H1 (cell line): ENCODE measurements around the gene PPIL4. TPM values are rescaled to one million over a fixed set of nuclear protein-coding genes. Genes with fewer than 3 reads are reported as not detected.

Experiments used
- CTCF ChIA-PET: fragments of 300-600 bp; sonication (Branson Sonifier 250); formaldehyde crosslinking; loops from one replicate; lab custom pipeline; 2021; ENCODE audit not compliant: partially characterized antibody; lab: Charles Lee
- POLR2A ChIA-PET: fragments of 300-600 bp; sonication (Branson Sonifier 250); formaldehyde crosslinking; loops from one replicate; lab custom pipeline; 2021; ENCODE audit warnings: inconsistent platforms; ENCODE audit not compliant: partially characterized antibody; lab: Charles Lee
- DNase-seq, 2 experiments: peaks; one replicate each; pipeline versions ENCODE4 v3.0.0 to v3.0.0-alpha.2; 2010 to 2022; ENCODE audit warnings: low spot score in 2 of 2, low read depth in 1 of 2, mixed read lengths in 1 of 2
- FAIRE-seq: peaks from 2 replicates; lab custom pipeline; 2011; peaks lifted over from hg19 to GRCh38; lab: Jason Lieb, UNC
- H2AFZ ChIP-seq: 2 replicates; pipeline ENCODE4 v1.8.1; 2012; ENCODE audit warnings: low read length, inconsistent platforms
- H2AK5ac ChIP-seq: 2 replicates; pipeline ENCODE4 v1.6.1; 2013; ENCODE audit warnings: low read depth, low read length
- H2BK120ac ChIP-seq: replicated peaks from 2 replicates; pipeline ENCODE3; 2013; ENCODE audit warnings: low read depth, low read length, inconsistent platforms
- H2BK12ac ChIP-seq: 2 replicates; pipeline ENCODE4 v1.6.1; 2013; ENCODE audit warnings: low read depth, low read length
- H2BK15ac ChIP-seq: 2 replicates; pipeline ENCODE4 v1.6.1; 2013; ENCODE audit warnings: low read length
- H2BK20ac ChIP-seq: 2 replicates; pipeline ENCODE4 v1.6.1; 2013; ENCODE audit warnings: low read length
- H2BK5ac ChIP-seq: 2 replicates; pipeline ENCODE4 v1.6.1; 2013; ENCODE audit warnings: low read depth, low read length
- H3K14ac ChIP-seq: 2 replicates; pipeline ENCODE4 v1.6.1; 2013; ENCODE audit warnings: inconsistent platforms; ENCODE audit not compliant: insufficient read length
- H3K18ac ChIP-seq: 2 replicates; pipeline ENCODE4 v1.6.1; 2013; ENCODE audit warnings: low read length; ENCODE audit errors: extremely low read depth
- H3K23ac ChIP-seq: 2 replicates; pipeline ENCODE4 v1.6.1; 2013; ENCODE audit warnings: inconsistent platforms; ENCODE audit not compliant: insufficient read length
- H3K23me2 ChIP-seq: 2 replicates; pipeline ENCODE4 v1.6.1; 2013; ENCODE audit warnings: low read depth, low read length
- H3K27ac ChIP-seq: 2 replicates; pipeline ENCODE4 v1.6.1; 2011; ENCODE audit warnings: low read depth, low read length, inconsistent platforms
- H3K27me3 ChIP-seq, 4 experiments: replicated peaks in 1 of 4; 1 replicate in 1 of 4; 2 replicates in 3 of 4; pipeline versions ENCODE4 v1.6.1 to v1.8.1; 2011 to 2013; ENCODE audit warnings: low read length in 3 of 4, mild to moderate bottlenecking in 3 of 4, inconsistent platforms in 2 of 4, mixed read lengths in 2 of 4, moderate library complexity in 1 of 4; ENCODE audit not compliant: control insufficient read depth in 3 of 4, insufficient read depth in 3 of 4; ENCODE audit errors: extremely low read depth in 1 of 4
- H3K36me3 ChIP-seq, 4 experiments: 2 replicates each; pipeline versions ENCODE4 v1.6.1 to v1.8.1; 2011 to 2013; ENCODE audit warnings: mild to moderate bottlenecking in 4 of 4, low read length in 3 of 4, moderate library complexity in 2 of 4, control low read depth in 1 of 4, inconsistent platforms in 1 of 4; ENCODE audit not compliant: insufficient read depth in 4 of 4, control insufficient read depth in 2 of 4
- H3K4ac ChIP-seq: replicated peaks from 2 replicates; pipeline ENCODE3; 2013; ENCODE audit warnings: low read length, low read depth, mixed read lengths, inconsistent platforms; ENCODE audit not compliant: insufficient read length
- H3K4me1 ChIP-seq, 4 experiments: replicated peaks in 1 of 4; 1 replicate in 1 of 4; 2 replicates in 3 of 4; pipeline versions ENCODE4 v1.6.1 to v1.8.1; 2011 to 2013; ENCODE audit warnings: low read length in 3 of 4, inconsistent platforms in 2 of 4, mixed read lengths in 1 of 4; ENCODE audit not compliant: insufficient read depth in 4 of 4, control insufficient read depth in 3 of 4
- H3K4me2 ChIP-seq, 2 experiments: 2 replicates each; pipeline versions ENCODE4 v1.6.1 to v1.8.1; 2011 to 2013; ENCODE audit warnings: low read depth in 2 of 2, low read length in 2 of 2, control low read depth in 1 of 2, inconsistent platforms in 1 of 2, mild to moderate bottlenecking in 1 of 2; ENCODE audit not compliant: insufficient read depth in 1 of 2
- H3K4me3 ChIP-seq, 4 experiments: fragments of 200-600, 300-600 bp in 1 of 4; sonication (generic), shearing (Covaris generic), sonication (Bioruptor Twin) in 1 of 4; 2 replicates each; pipeline versions ENCODE4 v1.5.1 to v1.8.1; 2011 to 2016; ENCODE audit warnings: low read length in 4 of 4, low read depth in 3 of 4, control low read depth in 2 of 4, inconsistent platforms in 2 of 4, mild to moderate bottlenecking in 2 of 4, mixed read lengths in 1 of 4, moderate library complexity in 1 of 4; ENCODE audit not compliant: insufficient read depth in 2 of 4; ENCODE audit errors: extremely low read depth in 1 of 4
- H3K56ac ChIP-seq: replicated peaks from 2 replicates; pipeline ENCODE3; 2013; ENCODE audit warnings: low read depth, mild to moderate bottlenecking, mixed read lengths, low read length, inconsistent platforms; ENCODE audit not compliant: insufficient read length
- H3K79me1 ChIP-seq: 2 replicates; pipeline ENCODE4 v1.6.1; 2013; ENCODE audit warnings: low read depth, low read length, control low read depth
- H3K79me2 ChIP-seq, 2 experiments: 2 replicates each; pipeline versions ENCODE4 v1.6.1 to v1.8.1; 2012 to 2013; ENCODE audit warnings: low read length in 2 of 2, mild to moderate bottlenecking in 2 of 2, inconsistent platforms in 1 of 2; ENCODE audit not compliant: insufficient read depth in 2 of 2, control insufficient read depth in 1 of 2
- H3K9ac ChIP-seq, 4 experiments: replicated peaks in 1 of 4; 1 replicate in 1 of 4; 2 replicates in 3 of 4; pipeline versions ENCODE4 v1.6.1 to v1.8.1; 2011 to 2013; ENCODE audit warnings: low read depth in 3 of 4, low read length in 3 of 4, control low read depth in 2 of 4, mild to moderate bottlenecking in 2 of 4, moderate library complexity in 2 of 4, inconsistent platforms in 1 of 4; ENCODE audit errors: extremely low read depth in 1 of 4
- H3K9me3 ChIP-seq, 2 experiments: 2 replicates each; pipeline versions ENCODE4 v1.6.1 to v1.8.1; 2012 to 2013; ENCODE audit warnings: mild to moderate bottlenecking in 2 of 2, moderate library complexity in 2 of 2, control low read depth in 1 of 2, inconsistent platforms in 1 of 2, low read depth in 1 of 2, low read length in 1 of 2, mixed read lengths in 1 of 2; ENCODE audit not compliant: insufficient read depth in 2 of 2
- H4K20me1 ChIP-seq, 2 experiments: replicated peaks in 1 of 2; 2 replicates each; pipeline versions ENCODE3 to v1.8.1; 2011 to 2013; ENCODE audit warnings: inconsistent platforms in 2 of 2, low read length in 2 of 2, mild to moderate bottlenecking in 1 of 2; ENCODE audit not compliant: insufficient read depth in 2 of 2, control insufficient read depth in 1 of 2
- H4K5ac ChIP-seq: 2 replicates; pipeline ENCODE4 v1.6.1; 2013; ENCODE audit warnings: low read length, low read depth, mixed read lengths, inconsistent platforms; ENCODE audit not compliant: insufficient read length
- H4K8ac ChIP-seq: 2 replicates; pipeline ENCODE4 v1.8.0; 2013; ENCODE audit warnings: mild to moderate bottlenecking, moderate library complexity, low read length, inconsistent platforms; ENCODE audit not compliant: insufficient read depth; ENCODE audit errors: extremely low read depth
- H4K91ac ChIP-seq: replicated peaks from 2 replicates; pipeline ENCODE3; 2013; ENCODE audit warnings: low read length, mixed read lengths, inconsistent platforms; ENCODE audit not compliant: insufficient read length
- HDAC2 ChIP-seq, 2 experiments: fragments of 300-600 bp in 1 of 2; sonication (generic) in 1 of 2; IDR thresholded peaks; 2 replicates each; pipeline ENCODE4 v1.6.1; 2011 to 2012; ENCODE audit warnings: low read depth in 2 of 2, low read length in 2 of 2, mild to moderate bottlenecking in 2 of 2, moderate library complexity in 2 of 2, borderline replicate concordance in 1 of 2, inconsistent platforms in 1 of 2
- KDM5A ChIP-seq: fragments of 200-600 bp; IDR thresholded peaks from 2 replicates; pipeline ENCODE4 v1.7.1; 2012; ENCODE audit warnings: mild to moderate bottlenecking, low read length, inconsistent platforms, mixed read lengths
- POLR2A ChIP-seq, 2 experiments: IDR thresholded peaks; 1 replicate in 1 of 2; 2 replicates in 1 of 2; pipeline ENCODE4 v1.6.1; 2011; ENCODE audit warnings: low read depth in 2 of 2, low read length in 2 of 2, mild to moderate bottlenecking in 2 of 2; ENCODE audit errors: control extremely low read depth in 1 of 2
- SIRT6 ChIP-seq: IDR thresholded peaks from one replicate; pipeline ENCODE4 v1.7.1; 2012; ENCODE audit warnings: low read length, inconsistent platforms
- SIX5 ChIP-seq: IDR thresholded peaks from 2 replicates; pipeline ENCODE4 v1.6.1; 2011; ENCODE audit warnings: mild to moderate bottlenecking, low read depth, low read length
- YY1 ChIP-seq: IDR thresholded peaks from 2 replicates; pipeline ENCODE4 v1.6.1; 2011; ENCODE audit warnings: low read depth, mild to moderate bottlenecking, low read length
- WGBS, 2 experiments: shearing (Covaris generic) in 1 of 2; methylation state at CpG; one replicate each; pipeline versions ENCODE4 v1.1.6 to v1.1.7; 2013 to 2015; ENCODE audit warnings: low lambda C conversion rate in 2 of 2, mixed read lengths in 2 of 2, inconsistent platforms in 1 of 2, low coverage in 1 of 2, missing lambda C conversion rate in 1 of 2; ENCODE audit not compliant: insufficient replicate concordance in 2 of 2, insufficient coverage in 1 of 2, insufficient read length in 1 of 2; ENCODE audit errors: extremely low coverage in 1 of 2, missing lambda C conversion rate in 1 of 2; 5-methylcytosine and 5-hydroxymethylcytosine counted together
- polyA plus RNA-seq, 7 experiments: library from polyadenylated mRNA; depleted of rRNA in 3 of 7; stranded (reverse) in 5 of 7; unstranded in 2 of 7; fragments of >200 nt in 5 of 7; fragments of 200-250 nt in 2 of 7; gene quantifications; 1 replicate in 5 of 7; 2 replicates in 1 of 7; 4 replicates in 1 of 7; pipeline versions ENCODE4 v1.2.1 to v1.2.3, GENCODE V29; 2011 to 2013; ENCODE audit warnings: missing spikeins in 2 of 7, mixed read lengths in 2 of 7
- total RNA-seq: library from RNA; stranded (reverse); fragmentation: NEBNext Ultra II Directional; extraction: Animal tissue kit (Norgen Biotek cat#: 25700); gene quantifications from 2 replicates; pipeline ENCODE4 v1.2.1, GENCODE V29; 2021

Gene PPIL4
- total and polyA plus RNA-seq, 2 of the 8 experiments (the other 6 are each of a cell fraction or from before 2014, with no cell fraction given), result 2.0 to 33.2 TPM

GRCh38 chr6:149458806-149459205 lies 87.0 kb downstream of the PPIL4 start:
- H3K56ac ChIP-seq, result no peak overlapping the region
- no peak overlapping the region for H2BK15ac ChIP-seq
- H3K4me3 ChIP-seq, result no peak overlapping the region
- H3K27me3 ChIP-seq, result no peaks in the 10 kb centered on the region; a peak in 1 of 7 replicates
- no peaks in the 10 kb centered on the region for H3K79me2 ChIP-seq
- no peaks in the 10 kb centered on the region for H3K79me1 ChIP-seq
- H3K23me2 ChIP-seq, result no peaks in the 10 kb centered on the region
- H3K4ac ChIP-seq, result no peak overlapping the region
- WGBS, 2 experiments, result 69% methylated on average over 1 of the region's 1 CpG; no CpG with 5 or more reads in 1 of the 2 experiments
- no peak overlapping the region for H2BK12ac ChIP-seq
- no peak overlapping the region for H3K14ac ChIP-seq
- no peak overlapping the region for H3K27ac ChIP-seq
- no peak overlapping the region for H2BK5ac ChIP-seq
- no peak for FAIRE-seq
- H4K5ac ChIP-seq, result no peak overlapping the region
- no peaks in the 10 kb centered on the region for H3K9me3 ChIP-seq
- POLR2A ChIA-PET, result no interaction called here
- no peak overlapping the region for H3K9ac ChIP-seq
- H3K4me1 ChIP-seq, result no peaks in the 10 kb centered on the region
- no peak overlapping the region for H4K91ac ChIP-seq
- no peak for TF ChIP-seq HDAC2 (IDR thresholded peaks at IDR 0.05; ENCODE audit: borderline replicate concordance in 1 of 2, low read depth in 2 of 2, low read length in 2 of 2)
- TF ChIP-seq SIX5, result no peak
- TF ChIP-seq YY1, result no peak
- TF ChIP-seq POLR2A (IDR thresholded peaks at IDR 0.05; ENCODE audit: control extremely low read depth in 1 of 2, low read depth in 2 of 2, low read length in 2 of 2), result no peak
- TF ChIP-seq KDM5A, result no peak
- no peak for TF ChIP-seq SIRT6
- no peak overlapping the region for H2BK20ac ChIP-seq
- no peak overlapping the region for H3K18ac ChIP-seq
- no peak overlapping the region for H3K4me2 ChIP-seq
- DNase-seq, result no peak
- H4K20me1 ChIP-seq, result no peaks in the 10 kb centered on the region
- no peak overlapping the region for H2BK120ac ChIP-seq
- H2AK5ac ChIP-seq, result no peak overlapping the region
- no peak overlapping the region for H4K8ac ChIP-seq
- H3K23ac ChIP-seq, result no peak overlapping the region
- no peaks in the 10 kb centered on the region for H3K36me3 ChIP-seq
- no peak overlapping the region for H2AFZ ChIP-seq
- CTCF ChIA-PET, result interaction anchor here (0.7 to 2.2 kb wide), 3 partner anchors 10 to 58 kb away, joined by 3 to 6 read pairs (median 3); no protein-coding TSS in a partner anchor
